Ovary (tissue), 3 donors: ENCODE results near the gene SLC29A1.
"Not testable (repeated sequence)": the region's sequence is repeated elsewhere in the genome, so short reads cannot be mapped to it uniquely, and the experiment has no call there.

Experiments
- CTCF ChIP-seq, 3 donors: fragments of 450-650 bp in 2 of 3; fragments of 200-600 bp in 1 of 3; IDR thresholded peaks; one replicate each; pipeline versions ENCODE4 v1.5.1 to v1.8.0; 2016 to 2022; ENCODE audit warnings: antibody characterized with exemption in 3 of 3, mild to moderate bottlenecking in 1 of 3
- EP300 ChIP-seq: sonication (generic); formaldehyde crosslinking; IDR thresholded peaks from one replicate; pipeline ENCODE4 v1.6.1; 2017; ENCODE audit warnings: antibody characterized with exemption
- POLR2A ChIP-seq: fragments of 450-650 bp; IDR thresholded peaks from one replicate; pipeline ENCODE4 v1.6.1; 2017; ENCODE audit warnings: antibody characterized with exemption, mild to moderate bottlenecking, moderate library complexity
- donor health status: DM: no; HTN: no; CAD: no.

GRCh38 chr6:44231426-44231825 is 8.0 kb downstream of the SLC29A1 start:
- TF ChIP-seq CTCF (IDR thresholded peaks at IDR 0.05); POLR2A; EP300: not testable (repeated sequence)
